IPS-20b (cell line): ENCODE measurements around the gene TP53BP2.
"Not testable (repeated sequence)": the region's sequence is repeated elsewhere in the genome, so short reads cannot be mapped to it uniquely, and the experiment has no call there.

ENCODE experiments used
- H3K27ac ChIP-seq: one replicate; pipeline ENCODE4 v1.5.1; 2013; ENCODE audit warnings: low read length
- H3K27me3 ChIP-seq: 2 replicates; pipeline ENCODE4 v1.6.1; 2013; ENCODE audit warnings: mild to moderate bottlenecking, low read length, inconsistent platforms; ENCODE audit not compliant: insufficient read depth
- H3K36me3 ChIP-seq: 2 replicates; pipeline ENCODE4 v1.6.1; 2013; ENCODE audit warnings: low read depth, mild to moderate bottlenecking, inconsistent platforms, low read length, moderate library complexity; ENCODE audit not compliant: insufficient read depth
- H3K4me1 ChIP-seq: 2 replicates; pipeline ENCODE4 v1.6.1; 2013; ENCODE audit warnings: mild to moderate bottlenecking, control low read depth, inconsistent platforms, low read length, moderate library complexity; ENCODE audit not compliant: insufficient read depth
- H3K4me3 ChIP-seq: 2 replicates; pipeline ENCODE4 v1.5.1; 2013; ENCODE audit warnings: mild to moderate bottlenecking, low read length, inconsistent platforms
- H3K9ac ChIP-seq: 2 replicates; pipeline ENCODE4 v1.6.1; 2013; ENCODE audit warnings: low read depth, mild to moderate bottlenecking, inconsistent platforms, low read length, moderate library complexity
- H3K9me3 ChIP-seq: 2 replicates; pipeline ENCODE4 v1.6.1; 2013; ENCODE audit warnings: mild to moderate bottlenecking, low read depth, low read length, inconsistent platforms; ENCODE audit not compliant: insufficient read depth

The TP53BP2 gene, protein sequence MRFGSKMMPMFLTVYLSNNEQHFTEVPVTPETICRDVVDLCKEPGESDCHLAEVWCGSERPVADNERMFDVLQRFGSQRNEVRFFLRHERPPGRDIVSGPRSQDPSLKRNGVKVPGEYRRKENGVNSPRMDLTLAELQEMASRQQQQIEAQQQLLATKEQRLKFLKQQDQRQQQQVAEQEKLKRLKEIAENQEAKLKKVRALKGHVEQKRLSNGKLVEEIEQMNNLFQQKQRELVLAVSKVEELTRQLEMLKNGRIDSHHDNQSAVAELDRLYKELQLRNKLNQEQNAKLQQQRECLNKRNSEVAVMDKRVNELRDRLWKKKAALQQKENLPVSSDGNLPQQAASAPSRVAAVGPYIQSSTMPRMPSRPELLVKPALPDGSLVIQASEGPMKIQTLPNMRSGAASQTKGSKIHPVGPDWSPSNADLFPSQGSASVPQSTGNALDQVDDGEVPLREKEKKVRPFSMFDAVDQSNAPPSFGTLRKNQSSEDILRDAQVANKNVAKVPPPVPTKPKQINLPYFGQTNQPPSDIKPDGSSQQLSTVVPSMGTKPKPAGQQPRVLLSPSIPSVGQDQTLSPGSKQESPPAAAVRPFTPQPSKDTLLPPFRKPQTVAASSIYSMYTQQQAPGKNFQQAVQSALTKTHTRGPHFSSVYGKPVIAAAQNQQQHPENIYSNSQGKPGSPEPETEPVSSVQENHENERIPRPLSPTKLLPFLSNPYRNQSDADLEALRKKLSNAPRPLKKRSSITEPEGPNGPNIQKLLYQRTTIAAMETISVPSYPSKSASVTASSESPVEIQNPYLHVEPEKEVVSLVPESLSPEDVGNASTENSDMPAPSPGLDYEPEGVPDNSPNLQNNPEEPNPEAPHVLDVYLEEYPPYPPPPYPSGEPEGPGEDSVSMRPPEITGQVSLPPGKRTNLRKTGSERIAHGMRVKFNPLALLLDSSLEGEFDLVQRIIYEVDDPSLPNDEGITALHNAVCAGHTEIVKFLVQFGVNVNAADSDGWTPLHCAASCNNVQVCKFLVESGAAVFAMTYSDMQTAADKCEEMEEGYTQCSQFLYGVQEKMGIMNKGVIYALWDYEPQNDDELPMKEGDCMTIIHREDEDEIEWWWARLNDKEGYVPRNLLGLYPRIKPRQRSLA

DNA sequence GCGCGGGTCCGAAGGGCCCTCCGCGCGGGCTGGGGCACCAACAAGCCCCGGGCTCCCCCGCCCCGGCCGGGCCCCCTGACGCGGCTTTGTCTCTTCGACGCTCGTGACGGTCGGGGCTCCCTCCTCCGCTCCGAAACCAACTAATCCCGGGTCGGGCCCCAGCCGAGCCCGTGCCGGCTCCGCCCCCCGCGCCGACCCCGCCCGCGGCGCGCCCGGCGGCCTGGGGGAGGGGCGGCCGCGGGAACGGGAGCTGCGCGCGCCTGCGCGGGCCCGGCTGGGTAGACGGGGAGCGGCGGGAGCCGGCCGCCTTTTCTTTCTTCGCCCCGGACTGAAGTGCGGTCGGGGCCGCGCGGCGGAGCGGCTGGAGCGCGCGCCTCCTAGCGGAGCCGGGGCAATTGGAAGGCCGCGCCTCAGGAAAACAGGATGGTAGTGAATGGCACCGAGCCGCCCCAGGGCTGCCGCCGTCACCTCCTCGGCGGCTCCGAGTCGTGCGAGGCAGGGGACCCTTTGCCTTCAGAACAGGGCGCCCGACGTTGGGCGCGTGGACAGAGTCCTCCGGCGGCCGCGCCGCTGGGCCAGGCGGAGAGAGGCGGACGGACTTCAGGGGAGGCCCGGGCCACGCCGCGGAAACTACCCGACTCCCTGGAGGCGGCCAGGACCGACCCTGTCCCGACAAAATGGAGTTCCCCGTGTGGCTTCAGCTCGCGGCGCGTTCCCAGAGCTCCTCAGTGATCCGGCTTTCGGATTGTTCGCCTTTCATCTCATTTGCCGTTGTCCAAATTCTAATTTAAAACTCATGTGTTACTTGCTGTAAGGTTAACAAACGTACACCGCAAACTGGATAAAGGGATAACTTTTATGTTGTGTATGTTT lies at the start of gene TP53BP2:
Gene TP53BP2, minus strand, starts transcription at position 138 of the 873 bp plus-strand sequence. CDS start 267 bp downstream, outside the sequence.
- Histone ChIP-seq H3K4me3 (peak within 1 kb of the TSS; percentile 87), H3K9me3 (no peaks in the 10 kb centered on the region), H3K27ac (peak within 1 kb of the TSS; percentile 84), H3K27me3 (no peaks in the 10 kb centered on the region; the same call in 1 of the 2 replicates), H3K36me3 (no peaks in the 10 kb centered on the region), H3K9ac (peak within 1 kb of the TSS; percentile 87), H3K4me1 (peaks cover 19% of the 10 kb centered on the region; the same call in 1 of the 2 replicates)

GRCh38 chr1:223890494-223890893 lies 44.7 kb upstream of the TP53BP2 start:
- H3K27ac ChIP-seq, H3K4me1 ChIP-seq, H3K9ac ChIP-seq, H3K36me3 ChIP-seq, H3K27me3 ChIP-seq, H3K9me3 ChIP-seq, H3K4me3 ChIP-seq: not testable (repeated sequence)

GRCh38 chr1:223889319-223889718 lies 43.6 kb upstream of the TP53BP2 start:
- not testable (repeated sequence) for H3K4me1 ChIP-seq, H3K4me3 ChIP-seq, H3K9ac ChIP-seq, H3K36me3 ChIP-seq, H3K27ac ChIP-seq, H3K9me3 ChIP-seq, H3K27me3 ChIP-seq

- H3K9me3 ChIP-seq, result no peaks in the 10 kb centered on the region
- no peaks in the 10 kb centered on the region for H3K36me3 ChIP-seq
- H3K27me3 ChIP-seq, result no peaks in the 10 kb centered on the region
- H3K27ac ChIP-seq, result no peak overlapping the region
- H3K4me3 ChIP-seq, result no peak overlapping the region
- H3K4me1 ChIP-seq, result no peaks in the 10 kb centered on the region
- H3K9ac ChIP-seq, result no peak overlapping the region
Observed at GRCh38 chr1:223887747-223888418, 42.1 kb upstream of the TP53BP2 start.

GRCh38 chr1:223886516-223886921 lies 40.8 kb upstream of the TP53BP2 start:
- H3K9ac ChIP-seq, result no peak overlapping the region
- no peak overlapping the region for H3K4me3 ChIP-seq
- H3K27me3 ChIP-seq, result no peaks in the 10 kb centered on the region
- no peaks in the 10 kb centered on the region for H3K36me3 ChIP-seq
- H3K9me3 ChIP-seq, result no peaks in the 10 kb centered on the region
- H3K27ac ChIP-seq, result no peak overlapping the region
- H3K4me1 ChIP-seq, result no peaks in the 10 kb centered on the region

DNA sequence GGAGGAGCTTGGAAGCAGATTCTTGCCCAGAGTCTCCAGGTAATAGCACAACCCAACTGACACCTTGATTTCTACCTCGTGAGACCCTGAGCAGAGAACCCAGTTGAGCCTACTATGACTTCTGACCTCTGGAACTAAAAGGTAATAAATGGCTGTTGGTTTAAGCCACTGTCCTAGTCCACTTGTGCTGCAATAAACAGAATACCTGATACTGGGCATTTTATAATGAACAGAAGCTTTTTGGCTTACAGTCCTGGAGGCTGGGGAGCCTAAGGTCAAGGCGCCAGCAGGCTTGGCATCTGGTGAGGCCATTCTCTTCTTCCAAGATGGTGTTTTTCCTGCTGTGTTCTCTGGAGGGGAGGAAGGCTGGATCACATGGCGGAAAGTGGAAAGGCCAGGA lies 39.9 kb upstream of the TP53BP2 start:
- H3K36me3 ChIP-seq, result no peaks in the 10 kb centered on the region

GRCh38 chr1:223878598-223879325 lies 33.0 kb upstream of the TP53BP2 start:
- no peaks in the 10 kb centered on the region for H3K36me3 ChIP-seq
- H3K9ac ChIP-seq, result no peak overlapping the region
- H3K27me3 ChIP-seq, result no peaks in the 10 kb centered on the region
- H3K4me3 ChIP-seq, result no peak overlapping the region
- no peaks in the 10 kb centered on the region for H3K4me1 ChIP-seq
- H3K9me3 ChIP-seq, result peaks cover 9% of the 10 kb centered on the region; the same call in 1 of the 2 replicates
- no peak overlapping the region for H3K27ac ChIP-seq

More for the DNA sequence above, 39.9 kb upstream of the TP53BP2 start:
- H3K4me1 ChIP-seq, result no peaks in the 10 kb centered on the region
- H3K27me3 ChIP-seq, result no peaks in the 10 kb centered on the region
- no peak overlapping the region for H3K27ac ChIP-seq
- H3K9ac ChIP-seq, result no peak overlapping the region
- H3K4me3 ChIP-seq, result no peak overlapping the region
- H3K9me3 ChIP-seq, result no peaks in the 10 kb centered on the region

DNA sequence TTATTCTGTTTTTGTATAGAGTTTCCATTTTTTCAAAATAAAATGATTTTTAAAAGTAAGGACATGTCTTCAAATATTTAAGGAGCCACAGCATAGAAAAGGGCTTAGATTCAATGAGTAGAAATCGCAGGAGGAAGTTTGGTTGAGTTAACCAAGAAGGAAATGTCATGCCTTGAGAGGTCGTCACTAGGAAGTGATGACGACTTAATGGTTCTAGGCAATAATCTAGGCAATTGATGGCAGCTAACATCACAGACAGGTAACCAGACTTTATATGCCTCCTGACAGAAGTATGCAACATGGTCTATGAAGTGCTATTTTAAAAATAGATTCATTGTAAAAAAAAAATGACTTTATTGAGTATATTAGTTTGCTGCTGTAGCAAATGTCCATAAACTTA lies 32.1 kb upstream of the TP53BP2 start:
- Histone ChIP-seq H3K27ac (no peak overlapping the region), H3K4me3 (no peak overlapping the region), H3K36me3 (no peaks in the 10 kb centered on the region), H3K9me3 (peaks cover 9% of the 10 kb centered on the region; the same call in 1 of the 2 replicates), H3K4me1 (no peaks in the 10 kb centered on the region), H3K9ac (no peak overlapping the region), H3K27me3 (no peaks in the 10 kb centered on the region)

GRCh38 chr1:223876590-223876989 lies 30.8 kb upstream of the TP53BP2 start:
- Histone ChIP-seq H3K9ac (no peak overlapping the region), H3K27ac (no peak overlapping the region), H3K4me3 (no peak overlapping the region), H3K36me3 (no peaks in the 10 kb centered on the region), H3K9me3 (peaks cover 9% of the 10 kb centered on the region; the same call in 1 of the 2 replicates), H3K4me1 (no peaks in the 10 kb centered on the region), H3K27me3 (no peaks in the 10 kb centered on the region)

GRCh38 chr1:223873044-223873443 lies 27.3 kb upstream of the TP53BP2 start:
- Histone ChIP-seq H3K4me3 (no peak overlapping the region), H3K27ac (no peak overlapping the region), H3K9me3 (peaks cover 9% of the 10 kb centered on the region; the same call in 1 of the 2 replicates), H3K27me3 (no peaks in the 10 kb centered on the region), H3K9ac (no peak overlapping the region), H3K36me3 (no peaks in the 10 kb centered on the region), H3K4me1 (peaks cover 6% of the 10 kb centered on the region; the same call in 1 of the 2 replicates)
